ENCODE data around the gene MPIG6B. TPM values are rescaled to one million over a fixed set of nuclear protein-coding genes. Genes with fewer than 3 reads are reported as not detected.
A peak's percentile ranks its signal among the peaks of the same experiment; 100 is the strongest.

The MPIG6B gene
- total RNA-seq, 2 donors from 2014 or later: 0.20 TPM; not detected in 1

DNA sequence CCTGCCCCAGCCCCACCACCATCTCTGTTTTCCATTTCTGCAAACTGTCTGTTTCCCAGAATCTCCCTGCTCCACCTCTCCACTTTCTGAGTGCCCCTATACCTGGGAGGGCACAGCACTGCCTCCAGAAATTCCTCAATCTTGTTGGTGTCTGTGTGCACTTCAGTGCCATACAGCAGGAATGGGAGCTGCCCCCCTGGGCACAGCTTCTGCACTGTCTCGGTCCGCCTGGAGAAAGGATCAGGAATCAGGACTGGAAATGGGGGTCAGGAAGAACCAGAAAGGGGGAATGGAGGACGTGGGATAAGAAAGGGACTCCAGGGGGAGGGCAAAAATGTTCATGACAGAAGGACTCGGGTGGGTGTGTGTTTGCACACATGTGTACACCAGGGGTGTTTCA, 10.6 kb downstream of the MPIG6B start:
- ATAC-seq (no peak), DNase-seq (no peak)
- intact Hi-C loops (cut with DNase I, micrococcal nuclease): no loop called here

DNA sequence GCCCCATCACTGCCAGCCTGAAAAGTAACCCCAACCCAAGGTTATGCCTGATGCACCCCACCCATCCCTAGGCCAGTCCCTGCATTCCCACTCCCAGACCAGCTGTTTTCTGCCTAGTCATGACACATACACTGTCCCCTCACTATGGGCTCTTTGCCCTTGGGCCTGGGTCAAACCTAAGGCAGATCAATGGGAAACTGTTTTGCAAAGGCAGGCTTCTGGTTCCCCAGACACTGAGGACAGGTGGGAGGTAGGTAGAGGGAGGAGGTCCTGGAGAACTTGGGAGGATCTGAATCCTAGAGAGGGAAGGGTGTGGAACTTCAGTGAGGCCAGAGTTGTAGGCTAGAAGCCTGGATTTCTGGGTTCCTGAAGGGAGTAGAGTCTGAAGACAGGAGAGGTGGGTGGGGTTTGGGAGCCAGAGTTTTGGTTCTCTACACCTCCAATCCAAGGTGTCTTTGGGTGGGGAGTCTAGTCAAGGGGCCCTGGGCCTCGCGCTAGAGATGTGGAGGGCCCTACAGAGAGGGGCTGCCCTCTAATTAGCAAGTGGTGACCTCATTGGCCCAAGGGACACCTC, 11.2 kb downstream of the MPIG6B start:
- intact Hi-C loops (cut with DNase I, micrococcal nuclease): no loop called here
- DNase-seq: no peak
- ATAC-seq: no peak

DNA sequence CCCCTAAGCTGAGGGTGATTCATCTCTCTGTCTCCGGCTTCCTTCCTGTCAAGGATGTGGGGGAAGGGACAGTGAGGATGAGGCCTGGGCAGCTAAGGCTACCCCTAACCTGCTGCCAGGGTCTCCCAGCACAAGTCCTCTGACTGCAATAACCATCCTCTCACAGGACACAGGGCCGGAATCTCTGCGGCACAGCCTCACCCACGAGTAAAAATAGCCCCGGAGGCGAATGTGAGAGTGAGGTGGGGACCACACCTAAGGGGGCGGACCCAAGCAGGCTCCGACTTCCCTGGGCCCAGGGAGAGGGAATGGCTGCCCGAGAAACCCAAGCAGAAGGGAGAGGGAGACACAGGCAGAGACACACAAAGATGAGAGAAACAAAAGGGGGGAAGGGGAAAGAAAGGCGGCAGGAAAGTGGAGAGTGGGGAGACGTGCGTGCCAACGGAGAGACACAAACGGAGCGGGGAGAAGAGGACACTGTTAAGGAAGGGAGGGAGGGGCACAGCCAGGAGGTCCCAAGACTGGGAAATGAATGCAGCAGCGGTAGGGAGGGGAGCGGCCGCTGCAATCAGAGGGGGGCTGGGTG, 11.7 kb downstream of the MPIG6B start:
- intact Hi-C loops (cut with DNase I, micrococcal nuclease): loop anchor here in 1 of 2 donors (5.0 kb wide), 1 partner anchor 97 kb away; no protein-coding TSS in a partner anchor
- DNase-seq (peak; percentile 76 to 79), ATAC-seq (peak; percentile 34)

DNA sequence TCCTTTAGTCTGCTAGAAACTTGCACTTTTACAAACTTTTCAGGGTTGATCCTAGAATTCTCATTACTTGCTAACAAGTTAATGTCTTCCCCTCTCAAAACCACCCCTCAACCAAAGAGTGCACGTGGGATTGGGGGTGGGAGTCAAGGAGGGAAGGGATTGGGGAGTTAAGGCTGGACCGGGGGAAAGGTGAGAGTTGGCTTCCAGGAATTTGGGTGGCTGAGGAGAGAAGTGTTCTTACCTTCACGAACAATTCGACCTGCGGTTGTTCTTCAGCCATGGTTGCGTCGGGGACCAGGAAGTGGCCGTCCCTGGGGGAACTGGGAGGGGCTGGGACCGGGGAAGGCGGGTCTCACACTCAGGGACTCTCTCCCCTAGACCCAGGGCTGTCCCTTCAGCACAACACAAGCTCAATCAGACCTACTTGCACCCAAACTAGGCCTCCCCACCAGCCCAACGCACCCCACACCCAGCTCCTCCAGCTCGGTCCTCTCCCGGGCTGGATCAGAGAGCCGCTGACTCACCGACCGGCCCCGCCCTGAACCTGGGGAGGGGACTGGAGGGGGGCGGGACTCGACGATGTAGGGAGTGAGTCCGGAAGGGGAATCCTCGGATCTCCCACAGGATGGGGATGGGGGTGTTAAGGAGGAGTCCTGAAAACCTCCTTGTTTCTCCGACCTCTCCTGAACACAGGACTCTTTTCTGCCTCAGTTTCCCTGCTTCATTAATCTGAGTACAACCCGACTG, 13.0 kb downstream of the MPIG6B start, which contains the start of gene CLIC1:
CLIC1 (minus strand) TSS at position 510 of the 747 bp plus-strand sequence; CDS start at position 280, 230 bp downstream.
- ATAC-seq: peak; percentile 44
- intact Hi-C loops (cut with DNase I, micrococcal nuclease): loop anchor here in 1 of 2 donors (5.0 kb wide), 1 partner anchor 96 kb away; no protein-coding TSS in a partner anchor

DNA sequence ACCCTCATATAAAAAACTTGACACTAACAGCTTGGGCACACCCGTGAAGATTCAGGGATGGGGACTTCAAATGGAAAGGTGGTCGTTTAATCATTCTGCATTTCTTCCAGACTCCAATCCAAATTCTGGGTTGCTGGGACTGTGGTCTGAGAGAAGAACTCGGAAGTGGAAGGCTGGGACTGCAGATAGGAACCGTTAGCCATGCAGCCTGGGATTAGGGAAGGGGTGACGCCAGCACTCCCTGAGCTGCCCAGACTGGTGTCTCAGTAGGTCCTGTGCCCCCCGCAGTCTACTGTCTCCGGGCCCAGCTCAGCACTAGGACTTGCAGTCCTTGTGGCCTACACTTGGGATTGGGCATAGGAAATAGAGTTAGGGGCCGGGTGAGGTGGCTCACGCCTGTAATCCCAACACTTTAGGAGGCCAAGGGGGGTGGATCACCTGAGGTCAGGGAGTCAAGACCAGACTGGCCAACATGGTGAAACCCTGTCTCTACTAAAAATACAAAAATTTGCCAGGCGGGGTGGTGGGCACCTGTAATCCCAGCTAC, 13.7 kb downstream of the MPIG6B start:
- DNase-seq (peak in 1 of 2 donors; percentile 46), ATAC-seq (no peak)

More for the DNA sequence above, 13.0 kb downstream of the MPIG6B start, which contains the start of gene CLIC1:
- DNase-seq: peak; percentile 89 to 93

DNA sequence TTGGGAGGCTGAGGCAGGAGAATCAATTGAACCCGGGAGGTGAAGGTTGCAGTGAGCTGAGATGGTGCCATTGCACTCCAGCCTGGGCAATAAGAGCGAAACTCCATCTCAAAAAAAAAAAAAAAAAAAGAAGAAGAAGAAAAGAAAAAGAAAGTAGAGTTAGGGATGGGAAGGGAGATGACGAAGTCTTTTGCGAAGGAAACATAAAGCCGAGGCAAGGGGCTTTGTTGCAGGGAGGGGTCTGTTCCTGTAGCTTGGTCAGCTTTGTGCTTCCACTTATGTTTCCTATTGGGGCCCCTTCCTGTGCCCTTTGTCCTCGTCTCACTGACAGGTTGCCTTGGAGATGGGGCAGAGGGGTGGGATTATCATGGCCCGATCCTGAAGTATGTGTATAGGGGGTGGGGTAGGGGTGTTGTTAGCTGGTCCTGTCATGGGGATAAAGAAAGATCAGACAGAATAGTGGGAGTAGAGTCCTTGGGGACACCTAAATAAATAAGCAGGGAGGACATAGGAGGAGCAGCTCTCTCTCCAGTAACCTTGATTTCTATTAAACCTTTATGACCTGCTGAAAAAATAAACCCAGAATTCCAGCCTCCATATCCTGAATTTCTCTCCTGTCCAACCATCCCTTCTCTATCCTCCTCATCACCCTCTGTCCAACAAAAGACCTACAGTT, 14.3 kb downstream of the MPIG6B start:
- intact Hi-C loops (cut with DNase I, micrococcal nuclease): loop anchor here in 1 of 2 donors (5.0 kb wide), 1 partner anchor 95 kb away; no protein-coding TSS in a partner anchor
- peak; percentile 58 to 71 for DNase-seq
- ATAC-seq: peak; percentile 5

More for the DNA sequence above, 13.7 kb downstream of the MPIG6B start:
- intact Hi-C loops (cut with DNase I, micrococcal nuclease): loop anchor here in 1 of 2 donors (5.0 kb wide), 1 partner anchor 95 kb away; no protein-coding TSS in a partner anchor

DNA sequence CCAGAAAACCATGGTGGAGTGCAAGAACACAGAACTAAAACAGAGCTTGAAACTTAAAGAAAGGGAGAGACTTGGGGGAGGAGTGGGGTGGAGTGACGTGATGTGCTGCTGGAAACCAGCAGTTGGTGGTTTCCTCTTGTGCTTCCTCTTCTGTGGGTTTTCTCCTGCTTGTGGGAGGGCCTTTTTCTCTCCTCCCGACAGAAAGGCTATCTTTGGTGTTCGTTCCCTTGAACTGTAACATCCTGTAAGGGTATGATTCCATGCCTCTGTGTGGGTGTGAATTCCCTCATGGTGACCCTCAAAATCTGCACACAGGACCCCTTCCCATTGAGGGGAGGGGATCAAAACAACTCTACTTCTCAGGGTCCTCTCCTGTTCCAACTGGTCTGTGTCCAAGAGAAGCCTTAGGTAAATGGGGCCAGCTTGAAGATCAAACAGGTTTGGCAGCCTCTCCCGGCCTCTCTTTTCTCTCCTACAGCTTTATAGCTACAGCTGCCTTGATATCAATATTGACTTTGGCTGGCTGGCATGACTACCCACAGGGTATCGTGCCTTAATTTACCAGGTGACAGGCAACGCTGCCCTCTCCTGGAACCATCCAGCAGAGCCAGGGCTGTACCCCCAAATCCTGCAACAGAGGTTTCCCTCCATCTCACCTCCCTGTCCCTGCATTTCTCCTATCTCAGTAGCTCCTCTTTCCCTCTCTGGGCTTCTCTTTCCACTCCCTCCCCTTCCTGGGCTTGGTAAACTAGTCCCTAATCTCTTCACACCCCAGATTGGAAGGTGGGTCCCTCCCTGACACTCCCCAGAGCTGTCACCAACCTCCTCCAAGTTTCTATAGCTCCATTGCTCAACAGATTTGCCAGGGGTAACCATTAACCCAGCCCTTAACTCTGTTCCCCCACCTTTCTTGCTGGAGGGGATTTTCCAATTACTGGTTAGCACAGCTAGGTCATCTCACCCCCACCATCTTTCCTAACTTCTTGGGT, 15.1 kb downstream of the MPIG6B start:
- peak; percentile 45 for ATAC-seq
- peak; percentile 82 to 85 for DNase-seq
- intact Hi-C loops (cut with DNase I, micrococcal nuclease): loop anchor here in 1 of 2 donors (5.0 kb wide), 1 partner anchor 94 kb away; no protein-coding TSS in a partner anchor

DNA sequence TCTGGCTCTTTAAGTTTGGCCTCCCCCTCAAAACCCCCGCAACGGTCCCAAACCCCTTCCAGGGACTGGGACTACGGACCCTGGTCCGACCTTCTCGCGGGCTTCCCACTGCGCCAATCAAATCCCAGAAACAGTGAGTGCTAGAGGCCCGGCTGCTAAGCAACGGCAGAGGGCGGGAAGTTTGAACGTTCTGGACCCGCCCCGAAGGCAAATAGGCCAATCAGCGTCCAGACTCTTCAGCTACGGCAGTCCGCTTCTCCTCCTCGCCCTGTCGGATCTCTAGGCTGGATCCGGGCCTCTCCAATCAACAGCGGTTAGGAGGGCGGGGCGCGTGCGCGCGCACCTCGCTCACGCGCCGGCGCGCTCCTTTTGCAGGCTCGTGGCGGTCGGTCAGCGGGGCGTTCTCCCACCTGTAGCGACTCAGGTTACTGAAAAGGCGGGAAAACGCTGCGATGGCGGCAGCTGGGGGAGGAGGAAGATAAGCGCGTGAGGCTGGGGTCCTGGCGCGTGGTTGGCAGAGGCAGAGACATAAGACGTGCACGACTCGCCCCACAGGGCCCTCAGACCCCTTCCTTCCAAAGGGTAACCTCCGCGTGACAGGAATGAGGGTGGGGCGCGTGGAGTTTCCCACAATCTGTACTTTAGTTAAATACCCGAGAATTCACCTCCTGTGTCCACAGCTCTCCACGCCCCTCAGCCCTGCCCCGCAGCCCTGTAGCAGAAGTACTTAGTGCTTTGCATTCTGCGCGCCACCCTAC, 16.6 kb downstream of the MPIG6B start, which contains the start of gene MSH5:
MSH5 (plus strand) TSS at position 367 of the 758 bp plus-strand sequence. CDS start 462 bp downstream, outside the sequence.
- peak; percentile 67 for ATAC-seq
- peak; percentile 97 to 99 for DNase-seq
- intact Hi-C loops (cut with DNase I, micrococcal nuclease): loop anchor here in 1 of 2 donors (5.0 kb wide), 1 partner anchor 92 kb away; no protein-coding TSS in a partner anchor

DNA sequence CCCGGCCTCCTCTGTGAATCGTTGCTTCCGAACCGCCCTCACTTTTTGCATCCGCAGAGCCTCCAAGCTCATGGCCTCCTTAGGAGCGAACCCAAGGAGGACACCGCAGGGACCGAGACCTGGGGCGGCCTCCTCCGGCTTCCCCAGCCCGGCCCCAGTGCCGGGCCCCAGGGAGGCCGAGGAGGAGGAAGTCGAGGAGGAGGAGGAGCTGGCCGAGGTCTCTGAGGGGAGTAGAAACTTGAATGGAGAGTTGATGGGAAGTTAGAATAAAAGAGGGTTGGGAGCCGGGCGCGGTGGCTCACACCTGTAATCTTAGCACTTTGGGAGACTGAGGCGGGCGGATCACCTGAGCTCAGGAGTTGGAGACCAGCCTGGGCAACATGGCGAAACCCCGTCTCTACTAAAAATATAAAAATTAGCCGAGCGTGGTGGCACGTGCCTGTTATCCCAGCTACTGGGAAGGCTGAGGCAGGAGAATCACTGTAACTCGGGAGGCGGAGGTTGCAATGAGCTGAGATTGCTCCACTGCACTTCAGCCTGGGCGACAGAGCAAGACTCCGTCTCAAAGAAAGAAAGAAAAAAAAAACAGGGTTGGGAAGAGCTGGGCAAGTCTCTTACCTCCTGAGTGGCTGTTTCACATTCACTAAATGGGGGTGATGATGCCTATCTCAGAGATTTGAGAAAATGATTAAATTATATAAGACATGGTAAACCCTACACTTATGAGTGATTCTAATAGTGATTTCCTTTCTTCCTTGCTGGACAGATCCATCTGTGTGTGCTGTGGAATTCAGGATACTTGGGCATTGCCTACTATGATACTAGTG, 17.4 kb downstream of the MPIG6B start:
- peak; percentile 2 for ATAC-seq
- intact Hi-C loops (cut with DNase I, micrococcal nuclease): no loop called here
- no peak for DNase-seq

DNA sequence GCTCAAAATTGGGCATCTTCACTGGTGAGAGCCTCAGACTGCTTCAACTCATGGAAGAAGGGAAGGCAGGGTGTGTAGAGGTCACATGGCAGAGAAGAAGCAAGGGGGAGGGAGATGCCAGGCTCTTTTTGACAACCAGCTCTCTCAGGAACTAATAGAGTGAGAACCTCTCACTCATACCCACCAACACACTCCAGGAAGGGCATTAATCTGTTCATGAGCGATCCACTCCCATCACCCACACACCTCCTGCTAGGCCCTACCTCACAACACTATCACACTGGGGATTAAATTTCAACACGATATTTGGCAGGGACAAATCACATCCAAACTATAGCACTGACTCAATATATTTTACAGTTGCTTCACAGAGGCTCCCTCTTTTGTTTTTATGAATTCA, 18.6 kb downstream of the MPIG6B start:
- DNase-seq: no peak
- no peak for ATAC-seq
- intact Hi-C loops (cut with DNase I, micrococcal nuclease): no loop called here

DNA sequence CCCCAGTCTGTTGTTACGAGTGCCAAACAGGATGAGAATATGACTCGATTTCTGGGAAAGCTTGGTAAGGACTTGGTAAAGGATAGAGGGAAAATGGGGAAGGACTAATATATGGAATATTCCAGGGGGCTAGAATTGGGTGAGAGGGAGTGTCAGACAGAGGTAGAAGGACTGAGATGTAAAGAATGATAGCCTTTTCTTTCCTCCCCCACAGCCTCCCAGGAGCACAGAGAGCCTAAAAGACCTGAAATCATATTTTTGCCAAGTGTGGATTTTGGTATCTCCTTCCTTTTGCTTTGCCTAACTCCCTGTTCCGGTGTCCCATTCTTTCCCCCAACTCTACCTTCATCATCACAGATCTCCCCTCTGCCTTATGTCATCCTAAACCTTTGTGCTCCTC, 19.7 kb downstream of the MPIG6B start:
- no peak for ATAC-seq
- no peak for DNase-seq
- intact Hi-C loops (cut with DNase I, micrococcal nuclease): no loop called here

DNA sequence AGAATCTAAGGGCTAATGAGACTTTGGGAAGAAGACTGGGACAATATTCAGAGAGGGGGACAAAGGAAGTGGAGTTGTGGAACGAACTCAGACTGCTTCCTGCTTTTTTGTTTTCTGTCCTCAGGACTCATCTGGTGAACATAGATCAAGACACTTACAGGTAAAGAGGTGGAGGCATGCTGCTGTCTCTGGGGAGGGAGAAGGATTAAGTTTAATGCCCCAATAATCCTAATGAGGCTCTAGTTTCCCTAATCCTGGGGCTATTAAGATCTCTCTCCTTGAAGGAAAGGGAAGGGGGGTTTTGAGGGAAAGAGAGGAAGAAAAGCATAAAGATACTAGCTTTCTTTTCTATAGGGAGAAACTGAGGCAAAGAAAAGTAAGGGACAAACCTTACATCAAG, 21.2 kb downstream of the MPIG6B start:
- DNase-seq: no peak
- intact Hi-C loops (cut with DNase I, micrococcal nuclease): no loop called here
- no peak for ATAC-seq

DNA sequence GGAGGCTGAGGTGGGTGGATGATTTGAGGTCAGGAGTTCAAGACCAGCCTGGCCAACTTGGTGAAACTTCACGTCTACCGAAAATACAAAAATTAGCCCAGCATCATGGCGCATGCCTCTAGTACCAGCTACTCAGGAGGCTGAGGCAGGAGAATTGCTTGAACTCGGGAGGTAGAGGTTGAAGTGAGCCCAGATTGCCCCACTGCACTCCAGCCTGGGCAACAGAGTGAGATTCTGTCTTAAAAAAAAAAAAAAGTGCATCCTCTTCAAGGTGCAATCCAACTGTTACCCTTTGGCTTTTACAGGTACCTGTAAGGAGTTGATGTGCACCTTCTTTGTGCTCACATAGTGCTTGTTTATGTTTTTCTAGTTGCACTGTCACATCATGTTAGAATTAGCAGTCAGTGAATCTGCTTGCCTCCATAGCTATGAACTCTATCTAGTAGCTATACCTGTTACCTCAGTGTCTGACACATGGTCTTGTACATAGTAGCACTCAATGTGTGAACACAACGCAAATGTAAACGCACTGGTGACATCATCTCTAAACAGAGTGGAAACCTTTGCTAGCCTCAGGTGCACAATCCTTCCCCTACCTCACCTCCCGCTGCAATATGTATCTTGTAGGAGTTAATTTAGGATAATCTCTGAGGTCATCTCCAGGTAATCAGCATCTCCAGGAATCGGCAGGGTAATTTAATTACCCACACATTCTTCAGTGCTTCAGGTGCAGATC, 26.3 kb downstream of the MPIG6B start:
- DNase-seq: no peak

DNA sequence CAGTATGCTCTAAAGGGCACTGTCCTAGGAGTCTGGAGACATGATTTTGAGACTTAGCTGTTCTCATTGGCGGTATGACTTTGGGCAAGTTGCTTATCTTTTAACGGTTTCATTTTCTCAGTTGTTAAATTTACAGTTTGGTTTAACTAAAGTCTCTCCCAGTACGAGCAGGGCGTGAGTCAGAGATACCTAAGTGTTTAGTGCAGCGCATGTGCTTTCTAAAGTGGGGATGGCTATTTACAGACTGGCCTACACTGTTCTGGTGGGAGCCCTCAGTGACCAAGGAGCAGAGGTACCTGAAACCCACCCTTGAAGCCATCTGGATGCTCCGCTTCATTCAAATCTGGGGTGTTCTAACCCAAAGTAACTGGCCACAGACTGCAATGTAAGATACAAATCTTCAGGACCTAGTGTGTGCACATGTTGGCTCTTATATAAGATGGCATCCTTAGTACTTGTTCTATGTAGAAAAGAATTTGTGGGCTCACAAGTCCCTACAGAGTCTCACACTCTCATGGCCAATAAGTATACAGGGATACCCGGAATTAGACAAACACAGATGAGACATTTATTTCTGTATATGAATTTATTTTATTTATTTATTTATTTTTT, 27.3 kb downstream of the MPIG6B start:
- ATAC-seq: no peak
- intact Hi-C loops (cut with DNase I, micrococcal nuclease): no loop called here
- DNase-seq: no peak

More for the DNA sequence above, 26.3 kb downstream of the MPIG6B start:
- ATAC-seq: no peak
- intact Hi-C loops (cut with DNase I, micrococcal nuclease): no loop called here

All from left colon (tissue), 2 donors.